ENCODE results near the gene FBXO28. TPM values are rescaled to one million over a fixed set of nuclear protein-coding genes. Genes with fewer than 3 reads are reported as not detected.

Gene FBXO28
- total RNA-seq, 5 donors from 2014 or later (not counting 1 experiment from before 2014, with no cell fraction given): 25.9 to 34.8 (median 33.3) TPM

- Mint-ChIP-seq H3K4me3 (no peak overlapping the region), H3K36me3 (peaks cover 39% of the 10 kb centered on the region), H3K9me3 (no peaks in the 10 kb centered on the region), H3K4me1 (peaks cover 6 to 9% (median 8%) of the 10 kb centered on the region in 3 donors), H3K27me3 (no peaks in the 10 kb centered on the region), H3K27ac (no peak overlapping the region)
- DNase-seq (no peak), ATAC-seq (replicated peaks in 1 of 4) (no peak)
- no peaks in the 10 kb centered on the region for H3K9me3 ChIP-seq
- POLR2A ChIA-PET: interaction anchor here in 1 of 2 donors (0.6 to 0.7 kb wide), 2 partner anchors 333 to 530 kb away, joined by 4 to 5 read pairs; no protein-coding TSS in a partner anchor
- H3K4me1 ChIP-seq (ENCODE audit: control insufficient read depth in 1 of 2, extremely low read depth in 1 of 2, insufficient read depth in 2 of 2, low read length in 2 of 2): no peaks in the 10 kb centered on the region
- H3K27ac ChIP-seq (ENCODE audit: low read length): no peak overlapping the region
- CTCF ChIA-PET: no interaction called here
- H3K27me3 ChIP-seq (replicated peaks in 1 of 2; ENCODE audit: control insufficient read depth in 2 of 2, extremely low read depth in 1 of 2, insufficient read depth in 2 of 2, low read length in 1 of 2): no peaks in the 10 kb centered on the region
- no peak overlapping the region for H3K4me3 ChIP-seq (ENCODE audit: control insufficient read depth in 1 of 2, extremely low read depth in 1 of 2, low read length in 1 of 2)
- H3K36me3 ChIP-seq (ENCODE audit: control insufficient read depth in 2 of 2, extremely low read depth in 1 of 2, insufficient read depth in 1 of 2, low read length in 1 of 2): peaks cover 5 to 37% of the 10 kb centered on the region in 2 donors
Measured at GRCh38 chr1:224131253-224131652, 17.3 kb downstream of the FBXO28 start.

GRCh38 chr1:224132901-224133300 is 19.0 kb downstream of the FBXO28 start:
- DNase-seq (no peak), ATAC-seq (replicated peaks in 1 of 4) (no peak)
- no peak overlapping the region for H3K27ac ChIP-seq (ENCODE audit: low read length)
- H3K4me3 Mint-ChIP-seq: no peak overlapping the region
- ChIA-PET CTCF (no interaction called here), POLR2A (no interaction called here)
- no peaks in the 10 kb centered on the region for H3K9me3 Mint-ChIP-seq
- H3K4me1 Mint-ChIP-seq: peaks cover 3 to 5% (median 4%) of the 10 kb centered on the region in 3 donors
- H3K36me3 ChIP-seq (ENCODE audit: control insufficient read depth in 2 of 2, extremely low read depth in 1 of 2, insufficient read depth in 1 of 2, low read length in 1 of 2): peaks cover 5 to 41% of the 10 kb centered on the region in 2 donors
- H3K27ac Mint-ChIP-seq: no peak overlapping the region
- H3K9me3 ChIP-seq: no peaks in the 10 kb centered on the region
- peaks cover 36% of the 10 kb centered on the region for H3K36me3 Mint-ChIP-seq
- H3K27me3 Mint-ChIP-seq: no peaks in the 10 kb centered on the region
- H3K4me1 ChIP-seq (ENCODE audit: control insufficient read depth in 1 of 2, extremely low read depth in 1 of 2, insufficient read depth in 2 of 2, low read length in 2 of 2): no peaks in the 10 kb centered on the region
- H3K4me3 ChIP-seq (ENCODE audit: control insufficient read depth in 1 of 2, extremely low read depth in 1 of 2, low read length in 1 of 2): no peak overlapping the region
- no CpG with 5 or more reads among the region's 1 CpG for WGBS (ENCODE audit: insufficient coverage)
- no peaks in the 10 kb centered on the region for H3K27me3 ChIP-seq (replicated peaks in 1 of 2; ENCODE audit: control insufficient read depth in 2 of 2, extremely low read depth in 1 of 2, insufficient read depth in 2 of 2, low read length in 1 of 2)

- Histone ChIP-seq H3K27me3 (replicated peaks in 1 of 2; ENCODE audit: control insufficient read depth in 2 of 2, extremely low read depth in 1 of 2, insufficient read depth in 2 of 2, low read length in 1 of 2) (no peaks in the 10 kb centered on the region), H3K4me1 (ENCODE audit: control insufficient read depth in 1 of 2, extremely low read depth in 1 of 2, insufficient read depth in 2 of 2, low read length in 2 of 2) (no peaks in the 10 kb centered on the region), H3K4me3 (ENCODE audit: control insufficient read depth in 1 of 2, extremely low read depth in 1 of 2, low read length in 1 of 2) (no peak overlapping the region), H3K9me3 (no peaks in the 10 kb centered on the region), H3K27ac (ENCODE audit: low read length) (no peak overlapping the region), H3K36me3 (ENCODE audit: control insufficient read depth in 2 of 2, extremely low read depth in 1 of 2, insufficient read depth in 1 of 2, low read length in 1 of 2) (peaks cover 5 to 49% of the 10 kb centered on the region in 2 donors)
- H3K9me3 Mint-ChIP-seq: no peaks in the 10 kb centered on the region
- DNase-seq (no peak), ATAC-seq (replicated peaks in 1 of 4) (no peak)
- H3K27ac Mint-ChIP-seq: no peak overlapping the region
- H3K36me3 Mint-ChIP-seq: peaks cover 36% of the 10 kb centered on the region
- POLR2A ChIA-PET: interaction anchor here in 1 of 2 donors (0.6 kb wide), 1 partner anchor 164 kb away, joined by 4 read pairs; no protein-coding TSS in a partner anchor
- WGBS (ENCODE audit: insufficient coverage): no CpG with 5 or more reads among the region's 5 CpGs
- H3K27me3 Mint-ChIP-seq: no peaks in the 10 kb centered on the region
- no peak overlapping the region for H3K4me3 Mint-ChIP-seq
- peaks cover 3 to 5% (median 3%) of the 10 kb centered on the region in 3 donors for H3K4me1 Mint-ChIP-seq
- CTCF ChIA-PET: no interaction called here
Measured at GRCh38 chr1:224133741-224134299, 19.9 kb downstream of the FBXO28 start.

- Histone ChIP-seq H3K36me3 (ENCODE audit: control insufficient read depth in 2 of 2, extremely low read depth in 1 of 2, insufficient read depth in 1 of 2, low read length in 1 of 2) (peaks cover 2 to 35% of the 10 kb centered on the region in 2 donors), H3K27ac (ENCODE audit: low read length) (no peak overlapping the region), H3K9me3 (no peaks in the 10 kb centered on the region), H3K4me1 (ENCODE audit: control insufficient read depth in 1 of 2, extremely low read depth in 1 of 2, insufficient read depth in 2 of 2, low read length in 2 of 2) (no peaks in the 10 kb centered on the region), H3K4me3 (ENCODE audit: control insufficient read depth in 1 of 2, extremely low read depth in 1 of 2, low read length in 1 of 2) (no peak overlapping the region), H3K27me3 (replicated peaks in 1 of 2; ENCODE audit: control insufficient read depth in 2 of 2, extremely low read depth in 1 of 2, insufficient read depth in 2 of 2, low read length in 1 of 2) (no peaks in the 10 kb centered on the region)
- H3K27me3 Mint-ChIP-seq: no peaks in the 10 kb centered on the region
- H3K4me3 Mint-ChIP-seq: no peak overlapping the region
- DNase-seq (no peak), ATAC-seq (replicated peaks in 1 of 4) (no peak)
- no peak overlapping the region for H3K27ac Mint-ChIP-seq
- no peaks in the 10 kb centered on the region for H3K9me3 Mint-ChIP-seq
- ChIA-PET POLR2A (interaction anchor here (0.6 kb wide), 2 partner anchors 15 to 32 kb away, joined by 4 read pairs; no protein-coding TSS in a partner anchor), CTCF (interaction anchor here in 1 of 2 donors (0.5 to 1.2 kb wide), 2 partner anchors 21 to 1649 kb away, joined by 4 to 6 read pairs; no protein-coding TSS in a partner anchor)
- peaks cover 0 to 5% (median 0%) of the 10 kb centered on the region in 3 donors for H3K4me1 Mint-ChIP-seq
- H3K36me3 Mint-ChIP-seq: peaks cover 14% of the 10 kb centered on the region
Measured at GRCh38 chr1:224137518-224137917, 23.6 kb downstream of the FBXO28 start.

GRCh38 chr1:224138198-224138597 is 24.3 kb downstream of the FBXO28 start:
- Mint-ChIP-seq H3K9me3 (no peaks in the 10 kb centered on the region), H3K27ac (no peak overlapping the region), H3K36me3 (peaks cover 10% of the 10 kb centered on the region), H3K4me3 (no peak overlapping the region), H3K4me1 (peaks cover 0 to 5% (median under 1%) of the 10 kb centered on the region in 3 donors), H3K27me3 (no peaks in the 10 kb centered on the region)
- no peak for DNase-seq
- peaks cover 0 to 30% of the 10 kb centered on the region in 2 donors for H3K36me3 ChIP-seq (ENCODE audit: control insufficient read depth in 2 of 2, extremely low read depth in 1 of 2, insufficient read depth in 1 of 2, low read length in 1 of 2)
- no peak for ATAC-seq (replicated peaks in 1 of 4)
- H3K9me3 ChIP-seq: no peaks in the 10 kb centered on the region
- H3K4me3 ChIP-seq (ENCODE audit: control insufficient read depth in 1 of 2, extremely low read depth in 1 of 2, low read length in 1 of 2): no peak overlapping the region
- H3K27ac ChIP-seq (ENCODE audit: low read length): no peak overlapping the region
- ChIA-PET CTCF (interaction anchor here in 1 of 2 donors (1.2 kb wide), 1 partner anchor 22 kb away, joined by 6 read pairs; no protein-coding TSS in a partner anchor), POLR2A (interaction anchor here (0.5 to 0.6 kb wide), 3 partner anchors 14 to 56 kb away, joined by 3 to 4 read pairs (median 4); no protein-coding TSS in a partner anchor)
- no CpG with 5 or more reads among the region's 3 CpGs for WGBS (ENCODE audit: insufficient coverage)
- H3K4me1 ChIP-seq (ENCODE audit: control insufficient read depth in 1 of 2, extremely low read depth in 1 of 2, insufficient read depth in 2 of 2, low read length in 2 of 2): no peaks in the 10 kb centered on the region
- no peaks in the 10 kb centered on the region for H3K27me3 ChIP-seq (replicated peaks in 1 of 2; ENCODE audit: control insufficient read depth in 2 of 2, extremely low read depth in 1 of 2, insufficient read depth in 2 of 2, low read length in 1 of 2)

- POLR2A ChIA-PET: interaction anchor here in 1 of 2 donors (0.7 kb wide), 1 partner anchor 41 kb away, joined by 3 read pairs; no protein-coding TSS in a partner anchor
- H3K36me3 Mint-ChIP-seq: peaks cover 5% of the 10 kb centered on the region
- no peak for DNase-seq
- Histone ChIP-seq H3K4me1 (ENCODE audit: control insufficient read depth in 1 of 2, extremely low read depth in 1 of 2, insufficient read depth in 2 of 2, low read length in 2 of 2) (no peaks in the 10 kb centered on the region), H3K9me3 (no peaks in the 10 kb centered on the region), H3K4me3 (ENCODE audit: control insufficient read depth in 1 of 2, extremely low read depth in 1 of 2, low read length in 1 of 2) (no peak overlapping the region), H3K27ac (ENCODE audit: low read length) (no peak overlapping the region), H3K27me3 (replicated peaks in 1 of 2; ENCODE audit: control insufficient read depth in 2 of 2, extremely low read depth in 1 of 2, insufficient read depth in 2 of 2, low read length in 1 of 2) (no peaks in the 10 kb centered on the region), H3K36me3 (ENCODE audit: control insufficient read depth in 2 of 2, extremely low read depth in 1 of 2, insufficient read depth in 1 of 2, low read length in 1 of 2) (peaks cover 0 to 21% of the 10 kb centered on the region in 2 donors)
- ATAC-seq (replicated peaks in 1 of 4): no peak
- no peaks in the 10 kb centered on the region for H3K9me3 Mint-ChIP-seq
- no peaks in the 10 kb centered on the region for H3K27me3 Mint-ChIP-seq
- H3K27ac Mint-ChIP-seq: no peak overlapping the region
- WGBS (ENCODE audit: insufficient coverage): no CpG with 5 or more reads among the region's 3 CpGs
- CTCF ChIA-PET: no interaction called here
- H3K4me1 Mint-ChIP-seq: peaks cover 0 to 5% (median 2%) of the 10 kb centered on the region in 3 donors
- no peak overlapping the region for H3K4me3 Mint-ChIP-seq
Measured at GRCh38 chr1:224141693-224142092, 27.8 kb downstream of the FBXO28 start.
